ENCODE data around the gene NMT1. TPM values are rescaled to one million over a fixed set of nuclear protein-coding genes. Genes with fewer than 3 reads are reported as not detected.

The NMT1 gene
- total and polyA plus RNA-seq, 2 of the 13 experiments (the other 11 are each of a cell fraction or from before 2014, with no cell fraction given), result 75.7 to 142 TPM

GRCh38 chr17:45132572-45133463, 71.7 kb downstream of the NMT1 start (continued):
- TF ChIP-seq ZNF609 (CRISPR knock-in tag; IDR thresholded peaks at IDR 0.05; ENCODE audit: borderline replicate concordance) (peak; percentile 53; the same call in 1 of the 2 replicates), ZNF749 (CRISPR knock-in tag; IDR thresholded peaks at IDR 0.05; ENCODE audit: borderline replicate concordance) (0 out of 2 replicates have a peak, but pooled peaks have one; percentile 63), KLF12 (CRISPR knock-in tag; IDR thresholded peaks at IDR 0.05; ENCODE audit: borderline replicate concordance) (0 out of 2 replicates have a peak, but pooled peaks have one; percentile 69), NFYB (CRISPR knock-in tag; IDR thresholded peaks at IDR 0.05) (peak; percentile 7), ZNF557 (CRISPR knock-in tag; IDR thresholded peaks at IDR 0.05) (peak; percentile 71; the same call in 1 of the 2 replicates), FOXO4 (CRISPR knock-in tag; conservative IDR thresholded peaks at IDR 0.05) (no peak), POLR2A (IDR thresholded peaks at IDR 0.05; ENCODE audit: insufficient read depth in 1 of 2, low read depth in 2 of 2, low read length in 2 of 2) (peak; percentile 55 to 82), EHMT2 (IDR thresholded peaks at IDR 0.05; ENCODE audit: borderline replicate concordance, low read depth, low read length) (no peak), YEATS2 (CRISPR knock-in tag; IDR thresholded peaks at IDR 0.05; ENCODE audit: borderline replicate concordance) (no peak), RAD51 (IDR thresholded peaks at IDR 0.05; ENCODE audit: borderline replicate concordance) (no peak), ETV5 (CRISPR knock-in tag; IDR thresholded peaks at IDR 0.05; ENCODE audit: borderline replicate concordance) (no peak; the same call in 1 of the 2 replicates), NFRKB (IDR thresholded peaks at IDR 0.05) (no peak), SOX6 (IDR thresholded peaks at IDR 0.05) (no peak), SOX6 (CRISPR knock-in tag; IDR thresholded peaks at IDR 0.05) (0 out of 2 replicates have a peak, but pooled peaks have one; percentile 16), TCF7L2 (IDR thresholded peaks at IDR 0.05; ENCODE audit: low read depth, low read length) (no peak), ZNF83 (CRISPR knock-in tag; IDR thresholded peaks at IDR 0.05; ENCODE audit: borderline replicate concordance) (peak; percentile 53; the same call in 1 of the 2 replicates), ZNF619 (CRISPR knock-in tag; IDR thresholded peaks at IDR 0.05) (peak; percentile 70; the same call in 1 of the 2 replicates), ZNF530 (CRISPR knock-in tag; IDR thresholded peaks at IDR 0.05; ENCODE audit: low read depth) (no peak)
- TF ChIP-seq, protein P1, sequence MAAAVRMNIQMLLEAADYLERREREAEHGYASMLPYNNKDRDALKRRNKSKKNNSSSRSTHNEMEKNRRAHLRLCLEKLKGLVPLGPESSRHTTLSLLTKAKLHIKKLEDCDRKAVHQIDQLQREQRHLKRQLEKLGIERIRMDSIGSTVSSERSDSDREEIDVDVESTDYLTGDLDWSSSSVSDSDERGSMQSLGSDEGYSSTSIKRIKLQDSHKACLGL (CRISPR knock-in tag; IDR thresholded peaks at IDR 0.05), result peak; percentile 69; the same call in 1 of the 2 replicates
- TF ChIP-seq, protein P2, sequence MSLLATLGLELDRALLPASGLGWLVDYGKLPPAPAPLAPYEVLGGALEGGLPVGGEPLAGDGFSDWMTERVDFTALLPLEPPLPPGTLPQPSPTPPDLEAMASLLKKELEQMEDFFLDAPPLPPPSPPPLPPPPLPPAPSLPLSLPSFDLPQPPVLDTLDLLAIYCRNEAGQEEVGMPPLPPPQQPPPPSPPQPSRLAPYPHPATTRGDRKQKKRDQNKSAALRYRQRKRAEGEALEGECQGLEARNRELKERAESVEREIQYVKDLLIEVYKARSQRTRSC (CRISPR knock-in tag; IDR thresholded peaks at IDR 0.05; ENCODE audit: low read depth), result 0 out of 2 replicates have a peak, but pooled peaks have one; percentile 33

Data from HepG2 (cell line).